22Rv1 (cell line): Measurements from ENCODE around the gene LXN.
A peak's percentile ranks its signal among the peaks of the same experiment; 100 is the strongest.

Experiments used
- H3K27ac ChIP-seq: fragments of 450-650 bp; 2 replicates; pipeline ENCODE4 v1.5.1; 2017
- CTCF ChIP-seq: fragments of 450-650 bp; IDR thresholded peaks from 2 replicates; pipeline ENCODE4 v1.5.1; 2017; ENCODE audit warnings: mild to moderate bottlenecking
- ZFX ChIP-seq: fragments of 450-650 bp; IDR thresholded peaks from 2 replicates; pipeline ENCODE4 v1.6.1; 2017; ENCODE audit warnings: antibody characterized with exemption, borderline replicate concordance

The LXN gene

GRCh38 chr3:158651192-158651591 is 21.3 kb downstream of the LXN start:
- TF ChIP-seq ZFX (no peak), CTCF (no peak)
- peak overlapping the region; percentile 47 for H3K27ac ChIP-seq

GRCh38 chr3:158649791-158650190 is 22.7 kb downstream of the LXN start:
- no peak overlapping the region for H3K27ac ChIP-seq
- TF ChIP-seq ZFX (no peak), CTCF (no peak)

GRCh38 chr3:158644345-158644908 is 28.0 kb downstream of the LXN start, which contains the start of gene GFM1:
GFM1 (plus strand) TSS chr3:158644527; CDS start chr3:158644635, 108 bp downstream.
- TF ChIP-seq ZFX (no peak), CTCF (peak; percentile 96)
- peak within 1 kb of the TSS; percentile 87 for H3K27ac ChIP-seq

GRCh38 chr3:158642474-158643210 is 29.8 kb downstream of the LXN start:
- TF ChIP-seq CTCF: no peak
- no peak for TF ChIP-seq ZFX
- H3K27ac ChIP-seq: no peak overlapping the region

GRCh38 chr3:158642005-158642404 is 30.4 kb downstream of the LXN start:
- no peak overlapping the region for H3K27ac ChIP-seq
- no peak for TF ChIP-seq ZFX
- no peak for TF ChIP-seq CTCF

GRCh38 chr3:158640646-158641045 is 31.8 kb downstream of the LXN start:
- H3K27ac ChIP-seq: no peak overlapping the region
- no peak for TF ChIP-seq ZFX
- TF ChIP-seq CTCF: no peak

- TF ChIP-seq ZFX: no peak
- TF ChIP-seq CTCF: no peak
- no peak overlapping the region for H3K27ac ChIP-seq
Observed at GRCh38 chr3:158631981-158632380, 40.5 kb downstream of the LXN start.
